NB4 (cell line): ENCODE data around the gene NLGN4X.

Experiments used
- DNase-seq: peaks from one replicate; pipeline ENCODE4 v3.0.0; 2010; ENCODE audit warnings: low read depth
- H3K4me3 ChIP-seq: one replicate; pipeline ENCODE4 v1.5.1; 2011; ENCODE audit warnings: mild to moderate bottlenecking, low read depth, low read length, moderate library complexity
- MYC ChIP-seq: IDR thresholded peaks from 2 replicates; pipeline ENCODE4 v1.6.1; 2011; ENCODE audit warnings: low read depth, low read length
- POLR2A ChIP-seq: IDR thresholded peaks from 2 replicates; pipeline ENCODE4 v1.6.1; 2011; ENCODE audit warnings: mild to moderate bottlenecking; ENCODE audit not compliant: insufficient read length; ENCODE audit errors: extremely low read depth
- TF ChIP-seq, protein P1 (sequence below): IDR thresholded peaks from one replicate; pipeline ENCODE4 v1.5.1; 2012; ENCODE audit warnings: low read depth, low read length
- TF ChIP-seq, protein P2 (sequence below): IDR thresholded peaks from 2 replicates; pipeline ENCODE4 v1.6.1; 2011; ENCODE audit warnings: low read depth, low read length

NLGN4X gene

DNA sequence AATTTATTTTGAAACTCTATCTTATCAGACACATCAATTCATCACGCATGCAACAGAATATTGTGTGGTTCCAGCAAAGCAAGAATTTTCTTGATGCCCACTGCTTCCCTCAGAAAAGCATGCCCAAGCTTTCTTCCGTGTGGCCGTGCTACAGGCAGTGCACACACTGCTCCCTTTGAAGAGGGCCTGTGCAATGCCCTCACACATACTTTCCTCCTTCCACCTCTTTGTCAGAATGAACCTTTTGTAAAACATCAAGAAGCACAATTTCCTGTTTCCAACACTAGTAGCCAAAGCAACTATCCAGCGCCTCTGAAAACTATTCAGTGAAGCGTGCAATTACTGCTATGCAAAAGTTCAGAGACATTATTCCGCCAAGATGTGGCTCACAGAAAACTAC, 201.7 kb downstream of the NLGN4X start:
- TF ChIP-seq, protein P1, sequence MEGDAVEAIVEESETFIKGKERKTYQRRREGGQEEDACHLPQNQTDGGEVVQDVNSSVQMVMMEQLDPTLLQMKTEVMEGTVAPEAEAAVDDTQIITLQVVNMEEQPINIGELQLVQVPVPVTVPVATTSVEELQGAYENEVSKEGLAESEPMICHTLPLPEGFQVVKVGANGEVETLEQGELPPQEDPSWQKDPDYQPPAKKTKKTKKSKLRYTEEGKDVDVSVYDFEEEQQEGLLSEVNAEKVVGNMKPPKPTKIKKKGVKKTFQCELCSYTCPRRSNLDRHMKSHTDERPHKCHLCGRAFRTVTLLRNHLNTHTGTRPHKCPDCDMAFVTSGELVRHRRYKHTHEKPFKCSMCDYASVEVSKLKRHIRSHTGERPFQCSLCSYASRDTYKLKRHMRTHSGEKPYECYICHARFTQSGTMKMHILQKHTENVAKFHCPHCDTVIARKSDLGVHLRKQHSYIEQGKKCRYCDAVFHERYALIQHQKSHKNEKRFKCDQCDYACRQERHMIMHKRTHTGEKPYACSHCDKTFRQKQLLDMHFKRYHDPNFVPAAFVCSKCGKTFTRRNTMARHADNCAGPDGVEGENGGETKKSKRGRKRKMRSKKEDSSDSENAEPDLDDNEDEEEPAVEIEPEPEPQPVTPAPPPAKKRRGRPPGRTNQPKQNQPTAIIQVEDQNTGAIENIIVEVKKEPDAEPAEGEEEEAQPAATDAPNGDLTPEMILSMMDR = no peak
- TF ChIP-seq, protein P2, sequence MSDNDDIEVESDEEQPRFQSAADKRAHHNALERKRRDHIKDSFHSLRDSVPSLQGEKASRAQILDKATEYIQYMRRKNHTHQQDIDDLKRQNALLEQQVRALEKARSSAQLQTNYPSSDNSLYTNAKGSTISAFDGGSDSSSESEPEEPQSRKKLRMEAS = no peak
- DNase-seq = no peak
- H3K4me3 ChIP-seq = no peak overlapping the region

DNA sequence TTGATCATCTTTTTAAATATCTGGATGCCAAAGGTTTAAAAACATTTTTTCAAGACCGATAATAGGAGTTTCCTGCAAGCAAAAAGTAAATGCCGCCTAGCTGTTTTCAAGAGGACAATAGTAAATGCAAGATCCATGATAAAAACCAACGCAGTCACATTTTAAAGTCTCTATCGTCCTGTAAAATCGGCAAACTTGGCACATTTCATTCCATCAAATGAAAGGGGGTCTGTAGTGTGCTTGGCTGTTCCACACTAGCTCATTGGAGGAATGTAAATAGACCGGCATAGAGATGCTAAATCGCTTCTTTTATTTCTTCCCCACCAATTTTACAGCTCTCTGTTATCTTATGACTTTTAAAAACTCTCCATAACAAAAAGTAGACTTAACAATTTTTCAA, 202.2 kb downstream of the NLGN4X start:
- no peak overlapping the region for H3K4me3 ChIP-seq
- DNase-seq = no peak
- TF ChIP-seq, protein P1 = no peak
- TF ChIP-seq POLR2A (no peak), MYC (no peak)
- TF ChIP-seq, protein P2 = no peak

DNA sequence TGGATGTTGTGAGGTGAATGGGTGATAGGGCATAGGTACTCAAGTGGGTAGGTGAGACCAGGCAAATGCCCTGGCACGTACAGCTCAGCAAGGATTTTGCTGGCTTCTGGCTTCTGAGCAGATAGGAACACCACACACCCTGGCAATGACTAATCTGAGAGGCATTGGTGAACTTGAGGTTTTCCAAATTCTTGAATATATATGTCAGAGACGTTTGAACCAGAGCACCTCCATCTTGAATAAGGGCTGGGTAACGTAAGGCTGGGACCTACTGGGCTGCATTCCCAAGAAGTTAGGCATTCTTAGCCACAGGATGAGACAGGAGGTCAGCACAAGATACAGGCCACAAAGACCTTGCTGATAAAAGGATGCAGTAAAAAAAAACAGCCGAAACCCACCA, 204.5 kb downstream of the NLGN4X start:
- no peak overlapping the region for H3K4me3 ChIP-seq
- TF ChIP-seq MYC (no peak), POLR2A (no peak)
- TF ChIP-seq, protein P2 = no peak
- TF ChIP-seq, protein P1 = no peak
- no peak for DNase-seq

DNA sequence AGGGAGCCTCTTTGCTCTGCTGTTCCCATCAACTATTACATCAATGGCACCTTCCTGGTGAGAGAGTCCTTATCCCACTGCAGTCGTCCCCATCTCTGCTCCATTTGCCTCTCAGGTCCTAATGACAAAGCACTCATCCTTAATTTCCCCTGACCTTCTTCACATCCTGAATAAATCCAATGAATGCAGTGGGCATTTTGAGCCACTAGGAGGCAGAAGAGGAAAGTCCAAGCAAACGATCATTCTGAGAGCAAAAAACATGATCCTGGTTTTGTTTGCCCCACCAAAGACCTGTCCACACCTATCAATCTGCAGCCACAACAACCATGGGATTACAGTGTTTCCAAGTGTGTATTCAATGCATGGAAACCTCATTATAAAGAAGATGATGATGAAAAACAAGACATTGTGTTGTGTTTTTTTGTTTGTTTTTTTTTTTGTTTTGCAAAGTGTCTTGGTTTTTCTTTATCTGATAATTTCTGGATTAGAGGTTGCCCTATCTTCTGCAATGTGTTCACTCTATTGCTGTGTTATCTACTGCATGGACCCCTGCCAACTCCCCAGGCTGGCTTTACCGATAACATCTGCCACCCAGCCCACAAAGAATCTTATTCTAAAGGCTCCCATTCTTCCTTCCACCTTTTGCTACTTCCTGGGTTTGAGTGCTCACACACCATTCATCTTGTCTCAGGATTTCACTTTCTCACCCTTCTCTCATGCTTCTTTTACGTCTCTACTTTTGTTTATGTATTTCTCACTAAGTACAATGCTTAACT, 207.2 kb downstream of the NLGN4X start:
- DNase-seq = peak; percentile 33
- TF ChIP-seq, protein P1 = peak; percentile 60
- no peak for TF ChIP-seq MYC
- TF ChIP-seq, protein P2 = no peak
- H3K4me3 ChIP-seq = no peak overlapping the region

DNA sequence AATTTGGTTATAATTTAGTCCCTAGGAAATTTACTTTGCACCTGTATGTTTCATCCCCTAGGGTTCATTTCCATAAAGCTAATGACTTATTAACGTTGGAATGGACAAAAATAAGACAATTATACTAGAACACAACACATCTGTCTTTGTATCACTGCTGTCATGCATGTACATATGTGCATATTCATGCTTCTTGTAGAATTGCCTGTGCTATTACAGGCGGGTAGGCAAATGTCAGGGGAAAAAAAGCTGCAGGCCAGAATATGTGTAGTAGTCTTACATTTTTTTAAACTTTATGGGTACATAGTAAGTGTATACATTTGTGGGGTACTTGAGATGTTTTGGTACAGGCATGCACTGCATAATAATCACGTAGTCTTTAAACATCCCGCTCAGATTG, 209.6 kb downstream of the NLGN4X start:
- no peak for DNase-seq
- TF ChIP-seq POLR2A = no peak
- TF ChIP-seq, protein P1 = no peak
- no peak for TF ChIP-seq MYC
- TF ChIP-seq, protein P2 = no peak
- no peak overlapping the region for H3K4me3 ChIP-seq

DNA sequence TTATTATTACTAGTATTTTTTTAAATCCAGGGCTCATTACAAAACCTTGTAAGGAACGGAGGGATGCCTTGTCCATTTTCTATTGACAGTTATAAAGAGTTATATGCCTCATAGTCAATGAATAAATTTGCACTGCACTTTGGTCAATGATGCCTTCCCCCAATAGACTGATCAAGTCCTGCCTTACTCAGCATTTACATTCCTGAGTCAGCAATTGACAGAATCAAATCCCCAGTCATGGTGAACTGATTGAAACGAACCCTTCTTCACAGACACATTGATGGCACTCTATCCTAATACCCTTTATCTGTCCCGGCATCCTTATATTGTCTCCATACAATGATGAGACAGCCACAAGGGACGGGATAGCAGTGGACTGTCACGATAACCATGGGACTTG, 213.2 kb downstream of the NLGN4X start:
- TF ChIP-seq, protein P1 = no peak
- TF ChIP-seq POLR2A (no peak), MYC (no peak)
- TF ChIP-seq, protein P2 = no peak
- no peak for DNase-seq
- H3K4me3 ChIP-seq = no peak overlapping the region
